ENCODE results near the gene DDX42. TPM values are rescaled to one million over a fixed set of nuclear protein-coding genes. Genes with fewer than 3 reads are reported as not detected.
"Not testable (repeated sequence)": the region's sequence is repeated elsewhere in the genome, so short reads cannot be mapped to it uniquely, and the experiment has no call there.

The DDX42 gene
- total RNA-seq, 5 donors from 2014 or later (not counting 1 experiment from before 2014, with no cell fraction given), result 110 to 141 (median 123) TPM

DNA sequence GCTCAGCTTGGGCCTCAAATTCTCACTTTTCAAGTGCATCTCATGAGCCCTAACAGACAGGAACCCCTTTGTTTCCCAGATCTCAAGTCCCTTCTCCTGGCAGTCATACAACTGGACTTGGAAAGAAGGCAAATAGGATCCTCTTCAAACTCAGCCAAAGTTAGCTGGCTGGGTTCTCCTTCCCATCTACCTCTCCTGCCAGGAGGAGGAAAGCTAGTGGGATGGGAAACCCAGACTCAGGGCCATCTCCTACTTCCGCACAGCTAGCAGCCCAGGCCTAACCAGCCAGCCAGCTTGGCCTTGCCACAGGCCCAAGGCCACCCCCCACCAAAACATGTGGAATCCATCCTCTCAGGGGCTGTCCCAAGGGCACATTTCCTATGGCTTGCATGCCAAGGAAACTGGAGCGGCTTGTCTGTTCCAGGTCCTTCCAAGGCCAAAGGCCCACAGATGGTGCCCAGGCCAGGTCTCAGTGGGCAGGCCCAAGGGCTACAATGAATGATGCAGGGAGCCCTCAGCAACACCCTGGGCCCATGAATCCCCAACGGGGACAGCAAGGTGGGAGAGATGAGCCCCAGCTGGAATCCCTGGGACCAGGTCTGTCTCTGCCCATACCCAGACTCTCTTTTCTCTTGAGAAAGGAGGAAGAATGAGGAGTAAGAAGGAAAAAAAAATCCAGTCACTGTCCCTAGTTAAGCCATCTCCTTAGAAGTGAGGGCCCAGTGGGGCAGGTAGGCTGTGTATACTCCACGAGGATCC is 66.8 kb downstream of the DDX42 start:
- Mint-ChIP-seq H3K27ac (peak overlapping the region; percentile 92), H3K4me3 (peak overlapping the region; percentile 92 to 94 (median 94)), H3K27me3 (no peaks in the 10 kb centered on the region), H3K9me3 (no peaks in the 10 kb centered on the region), H3K36me3 (peaks cover 7% of the 10 kb centered on the region), H3K4me1 (peaks cover 40 to 56% (median 45%) of the 10 kb centered on the region in 3 donors)
- no peak for ATAC-seq (replicated peaks in 1 of 4)
- peaks cover 0 to 25% of the 10 kb centered on the region in 2 donors for H3K36me3 ChIP-seq (ENCODE audit: control insufficient read depth in 2 of 2, extremely low read depth in 1 of 2, insufficient read depth in 1 of 2, low read length in 1 of 2)
- H3K9me3 ChIP-seq, result no peaks in the 10 kb centered on the region
- POLR2A ChIA-PET, result interaction anchor here (0.6 kb wide), 2 partner anchors 22 to 64 kb away, joined by 3 read pairs; no protein-coding TSS in a partner anchor
- CTCF ChIA-PET, result interaction anchor here (0.7 to 1.0 kb wide), 4 partner anchors 8 to 243 kb away, joined by 3 to 4 read pairs (median 3); no protein-coding TSS in a partner anchor
- WGBS (ENCODE audit: insufficient coverage), result 63% methylated on average over 3 of the region's 4 CpGs
- H3K27me3 ChIP-seq (replicated peaks in 1 of 2; ENCODE audit: control insufficient read depth in 2 of 2, extremely low read depth in 1 of 2, insufficient read depth in 2 of 2, low read length in 1 of 2), result no peaks in the 10 kb centered on the region
- no peak for DNase-seq
- H3K4me3 ChIP-seq (ENCODE audit: control insufficient read depth in 1 of 2, extremely low read depth in 1 of 2, low read length in 1 of 2), result peak overlapping the region; percentile 93 to 94
- H3K4me1 ChIP-seq (ENCODE audit: control insufficient read depth in 1 of 2, extremely low read depth in 1 of 2, insufficient read depth in 2 of 2, low read length in 2 of 2), result peaks cover 30 to 64% of the 10 kb centered on the region in 2 experiments
- H3K27ac ChIP-seq (ENCODE audit: low read length), result peak overlapping the region; percentile 55

DNA sequence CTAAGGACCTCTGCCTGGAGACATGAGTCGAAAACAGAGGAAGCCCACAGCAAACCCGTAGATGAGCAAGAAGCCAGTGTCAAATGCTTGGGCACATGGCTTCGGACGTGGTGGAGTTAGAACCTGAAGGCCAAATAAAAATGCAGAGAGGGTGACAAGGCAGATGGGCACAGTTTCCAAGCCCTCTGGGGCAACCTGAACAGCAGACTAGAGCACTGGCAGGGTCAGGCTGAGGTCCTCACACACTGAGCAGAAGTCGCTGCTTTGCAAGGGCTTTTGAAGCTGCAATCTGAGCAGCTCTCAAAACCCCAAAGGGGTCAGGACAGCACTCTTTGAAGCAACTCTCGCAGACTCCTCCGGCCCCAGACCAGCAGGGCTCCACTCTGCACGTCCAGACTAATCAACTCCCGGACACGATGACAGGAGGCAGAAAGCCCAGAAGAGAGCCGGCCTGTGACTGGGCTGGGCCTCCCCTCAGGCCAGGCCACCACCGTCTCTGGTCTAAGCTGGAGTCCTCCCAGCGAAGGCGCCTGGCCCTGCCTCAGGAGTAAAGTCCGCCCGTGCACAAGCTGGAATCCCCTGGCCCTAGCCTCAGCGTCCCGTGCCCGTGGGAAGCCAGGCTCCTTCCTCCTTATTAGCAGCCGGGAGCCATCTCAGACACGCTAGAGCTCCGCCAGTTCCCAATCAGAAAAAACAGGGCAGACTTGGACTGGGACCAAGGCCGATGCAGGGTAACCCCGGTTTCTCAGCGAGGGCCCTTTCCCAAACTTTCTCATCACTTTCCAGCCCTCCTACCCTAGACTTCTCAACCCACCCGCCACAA is 67.6 kb downstream of the DDX42 start:
- ChIA-PET POLR2A (interaction anchor here in 1 of 2 donors (0.6 kb wide), 1 partner anchor 23 kb away, joined by 3 read pairs; no protein-coding TSS in a partner anchor), CTCF (interaction anchor here in 1 of 2 donors (0.7 kb wide), 2 partner anchors 13 to 243 kb away, joined by 3 to 4 read pairs; no protein-coding TSS in a partner anchor)
- Histone ChIP-seq H3K36me3 (ENCODE audit: control insufficient read depth in 2 of 2, extremely low read depth in 1 of 2, insufficient read depth in 1 of 2, low read length in 1 of 2) (peaks cover 0 to 17% of the 10 kb centered on the region in 2 donors), H3K4me3 (ENCODE audit: control insufficient read depth in 1 of 2, extremely low read depth in 1 of 2, low read length in 1 of 2) (peak overlapping the region; percentile 93 to 94), H3K27me3 (replicated peaks in 1 of 2; ENCODE audit: control insufficient read depth in 2 of 2, extremely low read depth in 1 of 2, insufficient read depth in 2 of 2, low read length in 1 of 2) (no peaks in the 10 kb centered on the region), H3K4me1 (ENCODE audit: control insufficient read depth in 1 of 2, extremely low read depth in 1 of 2, insufficient read depth in 2 of 2, low read length in 2 of 2) (peaks cover 30 to 62% of the 10 kb centered on the region in 2 experiments), H3K9me3 (no peaks in the 10 kb centered on the region), H3K27ac (ENCODE audit: low read length) (peak overlapping the region; percentile 55)
- ATAC-seq (replicated peaks in 1 of 4), result no peak
- H3K4me3 Mint-ChIP-seq, result peak overlapping the region; percentile 92 to 94 (median 94)
- no peaks in the 10 kb centered on the region for H3K27me3 Mint-ChIP-seq
- peaks cover 7% of the 10 kb centered on the region for H3K36me3 Mint-ChIP-seq
- no peaks in the 10 kb centered on the region for H3K9me3 Mint-ChIP-seq
- DNase-seq, result peak in 1 of 35 experiments; percentile 29
- H3K27ac Mint-ChIP-seq, result peak overlapping the region; percentile 92
- WGBS (ENCODE audit: insufficient coverage), result 4% methylated on average over 26 of the region's 26 CpGs
- peaks cover 39 to 53% (median 45%) of the 10 kb centered on the region in 3 donors for H3K4me1 Mint-ChIP-seq

DNA sequence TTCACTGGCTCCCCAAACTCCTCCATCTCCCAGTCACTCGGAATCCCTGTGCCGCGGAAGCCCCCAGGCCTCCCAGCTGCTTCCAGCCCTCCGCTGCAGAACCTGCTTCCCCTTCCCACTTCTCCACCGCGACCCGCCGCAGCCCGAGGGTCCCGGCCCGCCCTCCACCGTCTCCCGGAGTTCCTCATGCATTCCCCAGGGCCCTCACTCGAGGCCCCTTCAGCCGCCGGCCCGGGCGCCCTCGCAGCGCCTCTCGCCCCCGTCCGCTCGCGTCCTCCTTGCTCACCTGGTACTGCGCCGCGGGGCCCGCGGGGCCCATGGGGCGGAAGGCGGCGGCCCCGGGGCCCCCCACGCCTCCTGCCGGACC is 68.2 kb downstream of the DDX42 start:
- peak overlapping the region; percentile 92 for H3K27ac Mint-ChIP-seq
- Histone ChIP-seq H3K9me3 (no peaks in the 10 kb centered on the region), H3K36me3 (ENCODE audit: control insufficient read depth in 2 of 2, extremely low read depth in 1 of 2, insufficient read depth in 1 of 2, low read length in 1 of 2) (peaks cover 0 to 11% of the 10 kb centered on the region in 2 donors), H3K27ac (ENCODE audit: low read length) (peak overlapping the region; percentile 55), H3K27me3 (replicated peaks in 1 of 2; ENCODE audit: control insufficient read depth in 2 of 2, extremely low read depth in 1 of 2, insufficient read depth in 2 of 2, low read length in 1 of 2) (no peaks in the 10 kb centered on the region), H3K4me1 (ENCODE audit: control insufficient read depth in 1 of 2, extremely low read depth in 1 of 2, insufficient read depth in 2 of 2, low read length in 2 of 2) (peaks cover 30 to 61% of the 10 kb centered on the region in 2 experiments), H3K4me3 (ENCODE audit: control insufficient read depth in 1 of 2, extremely low read depth in 1 of 2, low read length in 1 of 2) (peak overlapping the region; percentile 93 to 94)
- no peaks in the 10 kb centered on the region for H3K9me3 Mint-ChIP-seq
- peak overlapping the region; percentile 92 to 94 (median 94) for H3K4me3 Mint-ChIP-seq
- H3K36me3 Mint-ChIP-seq, result peaks cover under 1% of the 10 kb centered on the region
- peaks cover 39 to 49% (median 39%) of the 10 kb centered on the region in 3 donors for H3K4me1 Mint-ChIP-seq
- POLR2A ChIA-PET, result no interaction called here
- H3K27me3 Mint-ChIP-seq, result no peaks in the 10 kb centered on the region
- WGBS (ENCODE audit: insufficient coverage), result 0% methylated on average over 36 of the region's 36 CpGs
- DNase-seq (peak in 8 of 35 experiments; percentile 18 to 46 (median 24)), ATAC-seq (replicated peaks in 1 of 4) (peak; percentile 28 to 43 (median 38))
- CTCF ChIA-PET, result interaction anchor here in 1 of 2 donors (0.7 kb wide), 1 partner anchor 14 kb away, joined by 3 read pairs; no protein-coding TSS in a partner anchor

DNA sequence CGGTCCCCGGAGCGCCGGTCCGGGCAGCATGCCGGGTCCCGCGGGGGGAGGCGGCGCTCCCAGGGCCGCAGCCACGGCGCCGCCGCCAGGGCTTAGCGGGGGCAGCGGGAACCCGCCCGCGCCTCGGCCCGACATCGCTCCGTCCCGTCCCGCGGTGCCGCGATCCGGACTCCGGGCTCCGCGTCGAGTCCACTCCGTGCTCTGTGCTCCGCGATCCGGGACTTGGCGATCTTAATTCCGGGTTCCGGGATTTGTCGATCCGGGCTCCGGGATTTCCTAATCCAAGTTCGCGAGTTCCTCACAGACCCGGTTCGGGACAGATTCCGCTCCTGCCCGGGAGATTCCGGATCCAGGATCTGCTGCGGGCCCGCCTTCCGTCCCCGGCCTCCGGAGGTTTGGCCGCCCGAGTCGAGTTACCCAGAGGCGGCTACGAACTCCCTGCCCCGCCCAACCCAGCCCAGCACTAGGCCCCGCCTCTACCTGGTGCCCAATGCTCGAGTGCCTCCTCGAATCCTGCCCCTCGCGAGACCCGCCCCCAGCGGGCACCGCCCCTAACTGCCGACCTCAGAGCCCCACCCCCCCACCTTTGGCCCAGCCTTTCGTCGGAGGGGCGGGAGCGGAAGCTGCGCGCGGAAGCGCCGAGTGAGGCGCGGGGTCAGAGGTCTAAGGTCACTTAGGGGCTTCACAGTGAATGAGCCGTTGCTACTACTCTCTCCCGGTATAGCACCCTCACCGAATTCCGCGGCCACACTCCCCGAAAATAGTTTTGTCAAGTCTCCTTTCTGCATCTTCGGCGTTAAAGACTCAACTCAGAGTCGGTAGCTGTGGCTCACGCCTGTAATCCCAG is 68.8 kb downstream of the DDX42 start, which contains the start of gene SMARCD2:
TSS of gene SMARCD2 (minus strand) at position 146 of the 847 bp plus-strand sequence. CDS start at position 135, 11 bp downstream.
- H3K27ac ChIP-seq (ENCODE audit: low read length), result peak within 1 kb of the TSS; percentile 94
- DNase-seq (peak; percentile 97 to 100 (median 99)), ATAC-seq (replicated peaks in 1 of 4) (peak; percentile 88 to 93 (median 91))
- H3K27me3 ChIP-seq (replicated peaks in 1 of 2; ENCODE audit: control insufficient read depth in 2 of 2, extremely low read depth in 1 of 2, insufficient read depth in 2 of 2, low read length in 1 of 2), result no peaks in the 10 kb centered on the region
- WGBS (ENCODE audit: insufficient coverage), result under 1% methylated on average over 90 of the region's 92 CpGs
- ChIA-PET CTCF (interaction anchor here in 1 of 2 donors (0.5 to 1.5 kb wide), 6 partner anchors 10 to 186 kb away, joined by 3 to 9 read pairs (median 3); partner anchors contain the start of genes CCDC47 and PSMC5), POLR2A (interaction anchor here in 1 of 2 donors (0.5 to 0.9 kb wide), 4 partner anchors 23 to 664 kb away, joined by 4 to 10 read pairs (median 6); partner anchors contain the start of genes DDX5 and ICAM2)
- H3K4me1 ChIP-seq (ENCODE audit: control insufficient read depth in 1 of 2, extremely low read depth in 1 of 2, insufficient read depth in 2 of 2, low read length in 2 of 2), result peaks cover 30 to 58% of the 10 kb centered on the region in 2 experiments
- H3K36me3 Mint-ChIP-seq, result no peaks in the 10 kb centered on the region
- H3K9me3 ChIP-seq, result no peaks in the 10 kb centered on the region
- peaks cover 40 to 49% (median 41%) of the 10 kb centered on the region in 3 donors for H3K4me1 Mint-ChIP-seq
- H3K9me3 Mint-ChIP-seq, result no peaks in the 10 kb centered on the region
- H3K36me3 ChIP-seq (ENCODE audit: control insufficient read depth in 2 of 2, extremely low read depth in 1 of 2, insufficient read depth in 1 of 2, low read length in 1 of 2), result peaks cover 0 to 6% of the 10 kb centered on the region in 2 donors
- H3K27ac Mint-ChIP-seq, result peak within 1 kb of the TSS; percentile 92
- H3K4me3 Mint-ChIP-seq, result peak within 1 kb of the TSS; percentile 92 to 94 (median 94)
- no peaks in the 10 kb centered on the region for H3K27me3 Mint-ChIP-seq
- H3K4me3 ChIP-seq (ENCODE audit: control insufficient read depth in 1 of 2, extremely low read depth in 1 of 2, low read length in 1 of 2), result peak within 1 kb of the TSS; percentile 93 to 94

DNA sequence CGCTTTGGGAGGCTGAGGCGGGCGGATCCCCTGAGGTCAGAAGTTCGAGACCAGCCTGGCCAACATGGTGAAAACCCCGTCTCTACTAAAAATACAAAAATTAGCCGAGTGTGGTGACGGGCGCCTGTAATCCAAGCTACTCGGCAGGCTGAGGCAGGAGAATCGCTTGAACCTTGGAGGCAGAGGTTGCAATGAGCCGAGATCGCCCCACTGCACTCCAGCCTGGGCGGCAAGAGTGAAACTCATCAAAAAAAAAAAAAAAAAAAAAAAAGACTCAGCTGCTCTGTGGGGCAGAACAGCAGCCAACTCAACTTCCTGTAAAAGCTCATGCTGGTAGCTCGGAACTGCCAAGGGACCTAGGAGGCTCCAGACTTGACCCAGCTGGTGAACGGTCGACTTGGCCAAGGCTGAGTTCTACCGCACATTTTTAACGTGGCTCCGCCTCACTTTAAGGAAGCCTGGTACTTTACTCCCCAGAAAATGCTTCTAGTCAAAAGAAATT is 69.5 kb downstream of the DDX42 start:
- 1% methylated on average over 14 of the region's 19 CpGs for WGBS (ENCODE audit: insufficient coverage)

More for the DNA sequence above, 69.5 kb downstream of the DDX42 start:
- Histone ChIP-seq H3K27ac (ENCODE audit: low read length) (peak overlapping the region; percentile 94), H3K4me3 (ENCODE audit: control insufficient read depth in 1 of 2, extremely low read depth in 1 of 2, low read length in 1 of 2) (peak overlapping the region; percentile 93 to 94), H3K4me1 (ENCODE audit: control insufficient read depth in 1 of 2, extremely low read depth in 1 of 2, insufficient read depth in 2 of 2, low read length in 2 of 2) (peaks cover 30 to 57% of the 10 kb centered on the region in 2 experiments)
- H3K27me3 Mint-ChIP-seq; H3K9me3 ChIP-seq; H3K36me3 ChIP-seq (ENCODE audit: control insufficient read depth in 2 of 2, extremely low read depth in 1 of 2, insufficient read depth in 1 of 2, low read length in 1 of 2); H3K36me3 Mint-ChIP-seq; H3K27me3 ChIP-seq (replicated peaks in 1 of 2; ENCODE audit: control insufficient read depth in 2 of 2, extremely low read depth in 1 of 2, insufficient read depth in 2 of 2, low read length in 1 of 2); H3K9me3 Mint-ChIP-seq: not testable (repeated sequence)
- Mint-ChIP-seq H3K4me1 (peaks cover 41 to 49% (median 48%) of the 10 kb centered on the region in 3 donors), H3K27ac (peak overlapping the region; percentile 91 to 92), H3K4me3 (peak overlapping the region; percentile 82 to 92 (median 84))
- CTCF ChIA-PET, result interaction anchor here (0.5 to 1.5 kb wide), 8 partner anchors 15 to 478 kb away, joined by 3 to 9 read pairs (median 4); partner anchors contain the start of genes CCDC47 (in 1 of the 2) and PSMC5 (in 1 of the 2)
- ATAC-seq (replicated peaks in 1 of 4) (peak in 1 of 4 experiments; percentile 20), DNase-seq (peak in 12 of 35 experiments; percentile 15 to 63 (median 27))
- POLR2A ChIA-PET, result interaction anchor here (0.5 to 0.9 kb wide), 11 partner anchors 9 to 814 kb away, joined by 3 to 11 read pairs (median 6); partner anchors contain the start of genes DDX5 (in 1 of the 2) and ICAM2 (in 1 of the 2)
